Stimulated activated CD8-positive, alpha-beta memory T cell treated with anti-CD3 and anti-CD28 coated beads, Interleukin-15, amount 100 ng/mL, for 1 hour (primary cell): Measurements from ENCODE around the gene KLHL26.

ENCODE experiments used
- DNase-seq: peaks from one replicate; pipeline ENCODE4 v3.0.0-alpha.2; 2020; ENCODE audit warnings: low read depth

The KLHL26 gene

GRCh38 chr19:18613589-18614234, 23.1 kb upstream of the KLHL26 start:
- DNase-seq: no peak

- no peak for DNase-seq
These were observed 20.8 kb upstream of the KLHL26 start for GRCh38 chr19:18616023-18616422.

DNA sequence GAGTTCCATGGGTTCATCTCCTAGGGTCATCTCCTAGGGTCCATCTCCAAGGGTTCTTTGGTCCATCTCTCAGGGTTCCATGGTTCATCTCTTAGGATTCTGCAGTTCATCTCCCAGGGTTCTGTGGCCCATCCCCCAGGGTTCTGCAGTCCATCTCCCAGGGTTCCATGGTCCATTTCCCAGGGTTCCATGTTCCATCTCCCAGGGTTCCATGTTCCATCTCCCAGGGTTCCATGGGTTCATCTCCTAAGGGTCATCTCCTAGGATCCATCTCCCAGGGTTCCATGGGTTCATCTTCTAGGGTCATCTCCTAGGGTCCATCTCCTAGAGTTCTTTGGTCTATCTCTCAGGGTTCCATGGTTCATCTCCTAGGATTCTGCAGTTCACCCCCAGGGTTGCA, 19.3 kb upstream of the KLHL26 start:
- DNase-seq: no peak

- DNase-seq: no peak
These were observed 18.6 kb upstream of the KLHL26 start for GRCh38 chr19:18618236-18618635.

DNA sequence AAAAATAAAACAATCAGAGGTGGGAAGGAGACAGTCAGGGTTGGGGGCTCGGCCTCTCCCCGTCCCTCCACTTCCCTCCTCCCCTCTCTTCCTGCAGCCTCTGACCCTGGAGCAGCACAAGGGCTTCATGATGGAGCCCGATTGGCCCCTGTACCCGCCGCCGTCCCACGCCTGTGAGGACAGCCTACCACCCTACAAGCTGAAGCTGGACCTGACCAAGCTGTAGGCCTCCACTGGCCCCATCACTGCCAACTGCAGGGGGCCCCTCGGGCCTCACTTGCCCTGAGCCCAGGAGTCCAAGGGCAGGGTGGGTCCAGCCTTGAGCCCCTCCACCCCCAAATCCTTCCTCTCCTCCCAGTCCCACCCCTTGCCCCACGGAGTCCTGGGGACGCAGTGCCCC, 16.5 kb upstream of the KLHL26 start:
- DNase-seq: no peak

DNA sequence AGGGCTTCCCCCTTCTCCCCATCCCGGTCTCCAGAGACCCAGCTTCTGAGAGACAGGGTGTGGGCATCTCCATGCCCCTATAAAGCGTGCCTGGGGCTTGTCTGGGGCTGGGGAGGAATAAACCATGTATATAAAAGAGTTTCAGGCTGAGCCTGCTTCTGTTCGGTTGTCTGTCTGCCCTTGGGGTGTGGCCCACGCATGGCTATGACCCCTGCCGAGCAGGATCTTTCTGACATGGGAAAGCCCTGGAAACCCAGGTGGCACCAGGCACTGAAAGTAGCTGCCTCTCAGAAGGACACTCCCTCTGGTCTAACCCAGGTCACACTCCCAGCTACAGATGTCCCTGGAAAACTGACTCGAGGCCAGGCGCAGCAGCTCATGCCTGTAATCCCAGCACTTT, 15.9 kb upstream of the KLHL26 start:
- DNase-seq: no peak

GRCh38 chr19:18626906-18627305, 9.9 kb upstream of the KLHL26 start:
- DNase-seq: no peak

DNA sequence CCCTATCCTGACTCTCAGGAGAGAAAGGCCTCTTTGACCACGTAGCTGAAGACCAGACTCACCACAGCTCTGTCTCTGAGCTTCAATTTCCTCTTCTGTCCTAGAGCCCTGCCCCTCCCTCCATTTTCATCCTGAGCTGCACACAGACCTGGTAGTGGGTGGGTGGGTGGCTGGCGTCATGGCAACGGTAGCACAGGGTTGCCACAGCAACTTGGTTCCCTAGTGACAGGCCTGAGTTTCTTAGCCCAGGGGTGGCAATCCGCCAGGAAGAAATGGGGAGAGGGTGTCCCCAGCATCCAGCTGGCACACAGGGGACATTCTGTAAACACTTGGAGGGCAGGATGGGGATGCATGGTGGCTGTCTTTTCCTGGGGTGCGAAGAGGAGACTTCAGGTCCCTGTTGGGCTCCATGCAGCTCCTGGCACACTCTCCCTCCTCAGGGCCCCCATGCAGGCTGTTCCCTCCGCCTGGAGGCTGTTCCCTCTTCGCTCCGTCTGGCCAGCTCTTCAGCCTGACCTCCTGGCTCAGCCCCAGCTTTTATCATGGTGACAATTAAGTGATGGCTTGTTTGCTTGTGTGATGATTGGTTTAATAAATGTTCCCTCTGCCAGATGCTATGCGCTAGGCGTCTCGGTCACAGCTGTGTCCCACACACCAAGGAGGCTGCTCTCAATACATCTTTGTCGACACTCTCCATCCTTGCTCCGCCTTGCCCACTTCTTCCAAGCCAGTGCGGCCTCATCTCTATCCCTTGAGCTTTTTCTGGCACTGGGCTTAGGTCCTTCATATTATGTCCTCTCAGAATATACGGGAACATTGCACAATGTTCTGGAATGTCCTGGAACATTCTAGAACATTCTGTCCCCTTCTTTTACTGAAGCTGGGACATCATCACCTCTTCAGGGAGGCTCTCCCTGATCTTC, 7.4 kb upstream of the KLHL26 start:
- DNase-seq: no peak

- no peak for DNase-seq
These were observed 3.5 kb upstream of the KLHL26 start for GRCh38 chr19:18633321-18633720.

DNA sequence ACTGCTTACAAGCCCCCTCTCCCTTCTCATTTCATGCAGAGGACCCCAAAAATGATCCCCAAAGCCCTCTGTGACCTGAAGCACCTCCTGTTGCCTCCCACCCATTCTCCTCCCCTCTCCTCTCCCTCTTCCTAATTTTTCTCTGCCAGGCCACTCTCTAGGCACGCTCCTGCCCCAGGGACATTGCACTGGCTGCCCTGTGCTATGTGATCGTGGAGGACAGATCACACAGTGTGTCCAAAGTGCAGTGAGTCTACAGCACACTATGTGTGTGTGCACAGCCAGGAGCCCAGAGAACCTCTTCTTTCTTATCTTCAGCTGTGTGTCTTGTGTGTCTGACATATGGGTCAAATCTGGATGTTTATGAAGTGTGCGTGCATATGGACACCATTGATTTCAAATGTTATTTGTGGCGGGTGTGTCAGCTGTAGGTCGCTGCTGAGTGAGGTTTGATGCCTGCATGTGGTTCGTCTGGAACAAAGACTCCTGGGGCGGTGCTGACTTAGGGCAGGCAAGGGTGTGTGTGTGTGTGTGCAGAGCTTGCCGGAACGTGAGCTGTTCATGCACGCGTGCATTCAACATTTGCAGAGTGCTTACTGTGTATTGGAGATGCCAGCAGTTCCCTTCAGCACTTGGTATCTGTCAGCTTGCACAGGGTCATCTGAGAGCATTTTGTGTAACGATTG, 2.1 kb upstream of the KLHL26 start:
- DNase-seq: no peak

- no peak for DNase-seq
These were observed 1.0 kb upstream of the KLHL26 start for GRCh38 chr19:18635831-18636182.

DNA sequence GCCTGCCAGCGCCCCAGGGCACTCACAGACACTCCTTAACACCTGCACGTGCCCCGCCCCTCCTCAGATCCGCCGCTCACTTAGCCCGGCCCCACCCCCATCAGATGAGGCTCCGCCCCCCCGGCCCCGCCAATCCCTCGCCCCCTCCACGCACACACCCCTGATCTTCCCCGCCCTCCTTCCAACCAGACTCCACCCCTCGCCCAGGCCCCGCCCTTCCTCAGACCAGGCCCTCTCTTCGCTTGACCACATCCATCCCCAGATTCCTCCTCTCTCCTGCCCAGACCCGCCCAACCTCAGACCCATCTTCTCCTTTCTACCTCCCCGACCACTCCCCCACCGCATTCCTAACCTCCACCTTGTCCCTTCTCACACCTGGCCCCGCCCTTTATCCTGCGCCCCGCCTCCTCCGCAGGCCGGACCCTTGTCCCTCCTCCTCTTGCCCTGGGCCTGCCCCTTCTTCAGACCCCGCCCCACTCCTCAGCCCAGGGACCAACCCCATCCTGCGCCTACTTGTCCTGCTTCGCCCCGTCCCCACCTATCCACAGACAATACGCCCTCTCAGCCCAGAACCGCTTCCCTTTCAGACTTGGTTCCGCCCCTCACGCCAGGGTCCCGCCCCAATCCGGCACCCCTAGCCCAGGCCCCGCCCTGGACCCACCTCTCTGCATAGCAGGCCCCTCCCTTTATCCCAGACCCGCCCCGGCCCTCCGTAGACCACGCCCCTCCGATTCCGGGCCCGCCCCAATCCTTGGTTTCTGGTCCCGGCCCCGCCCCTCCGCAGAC, 452 bp upstream of the KLHL26 start:
- DNase-seq: peak; percentile 100

- no peak for DNase-seq
These were observed 1.1 kb downstream of the KLHL26 start for GRCh38 chr19:18637673-18638630.

GRCh38 chr19:18639706-18640243, 2.9 kb downstream of the KLHL26 start:
- DNase-seq: no peak

DNA sequence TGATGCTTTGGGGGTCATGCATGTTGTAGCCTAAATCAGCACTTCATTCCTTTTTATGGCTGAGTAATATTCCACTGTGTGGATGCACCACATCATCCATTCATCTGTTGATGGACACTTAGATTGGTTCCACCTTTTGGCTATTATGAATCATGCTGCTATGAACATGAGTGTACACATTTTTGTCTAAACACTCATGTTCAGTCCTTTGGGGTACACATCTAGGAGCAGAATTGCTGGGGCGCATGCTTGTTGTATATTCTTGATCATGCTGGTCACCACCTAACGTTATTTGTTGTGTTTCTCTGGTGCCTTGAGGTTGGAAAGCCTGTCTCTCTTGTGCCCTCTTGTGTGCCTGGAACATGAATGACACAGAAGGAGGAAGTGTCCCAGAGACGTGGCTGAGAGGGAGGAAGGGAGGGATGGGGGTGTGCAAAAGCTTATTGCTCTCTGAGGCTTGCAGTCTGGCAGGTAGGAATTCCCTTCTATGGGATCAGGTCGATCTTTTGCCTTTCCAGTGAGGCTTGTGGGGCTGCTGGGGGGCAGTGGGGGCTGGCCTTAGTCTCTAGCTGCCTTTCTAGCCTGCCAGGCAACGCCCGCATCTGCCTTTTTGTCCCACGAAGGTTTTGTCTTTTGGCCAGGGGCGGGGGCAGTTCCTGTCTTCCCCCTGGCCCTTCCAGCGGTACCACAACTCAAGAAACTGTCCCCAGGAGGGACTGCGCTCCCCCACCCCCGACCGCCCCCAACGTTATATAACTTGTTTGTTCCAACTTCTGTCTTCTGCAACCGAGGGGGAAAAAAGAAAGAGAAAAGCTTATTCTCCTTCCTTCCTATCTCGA, 7.6 kb downstream of the KLHL26 start:
- no peak for DNase-seq

DNA sequence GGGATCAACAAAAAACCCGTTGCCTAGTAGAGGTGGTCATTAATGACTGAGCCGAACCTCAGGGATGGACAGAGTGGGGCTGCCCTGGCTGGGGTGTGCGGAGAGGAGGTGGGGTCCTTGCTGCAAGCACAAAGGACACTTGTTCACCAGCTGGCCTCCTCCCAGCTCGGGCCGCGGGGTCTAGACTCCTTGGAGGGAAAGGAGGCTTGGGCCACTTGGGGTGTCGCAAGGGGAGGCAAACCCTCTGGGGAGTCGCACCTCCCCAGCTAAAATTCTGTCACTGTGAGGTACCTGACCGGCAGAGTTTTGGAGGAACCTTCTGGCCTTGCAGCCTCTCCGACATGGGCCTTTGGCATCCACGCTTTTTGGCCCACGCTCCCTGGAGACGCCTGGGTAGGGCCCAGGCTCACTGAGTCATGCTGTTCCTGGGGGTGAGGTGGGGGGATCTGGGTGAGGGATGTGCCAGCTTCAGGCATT, 8.2 kb downstream of the KLHL26 start:
- no peak for DNase-seq

DNA sequence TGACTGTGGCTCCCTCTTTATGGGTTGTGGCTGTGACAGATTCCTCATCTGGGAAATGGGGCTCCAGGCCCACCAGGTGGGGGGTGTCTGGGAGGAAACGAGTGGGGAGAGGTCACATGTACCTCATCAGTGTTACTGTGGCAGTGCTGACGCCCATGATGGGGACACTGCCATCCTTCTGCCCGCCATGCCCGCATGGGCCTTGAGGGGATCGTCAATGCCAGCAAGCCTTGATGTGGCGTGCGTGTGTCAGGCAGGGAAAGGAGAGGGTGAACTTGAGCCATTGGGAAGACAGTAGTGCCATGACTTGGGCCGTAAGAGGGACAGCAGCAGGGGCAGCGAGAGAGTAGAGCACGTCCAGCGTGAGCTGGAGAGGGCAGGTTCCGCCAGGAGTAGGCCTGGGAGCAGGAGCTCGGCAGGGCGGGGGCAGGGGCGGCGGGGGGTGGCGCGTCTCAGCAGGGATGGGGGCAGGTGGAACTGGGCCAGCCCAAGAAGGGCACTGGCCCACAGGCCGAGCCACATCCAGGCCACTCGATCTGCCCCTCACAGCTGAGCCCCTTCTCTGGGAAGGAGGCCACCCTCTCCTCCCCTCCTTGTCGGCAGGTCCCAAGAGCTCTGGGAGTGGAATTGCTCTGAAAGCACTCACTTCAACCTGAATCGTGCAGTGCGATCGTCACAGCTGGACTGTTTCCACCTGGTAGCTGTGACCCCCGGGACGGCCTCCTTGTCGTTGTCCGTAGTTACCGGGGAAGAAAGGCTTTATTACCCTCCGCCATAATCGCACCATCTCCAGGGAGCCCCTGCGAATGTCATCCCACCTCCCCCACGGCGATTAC, 9.9 kb downstream of the KLHL26 start:
- DNase-seq: no peak

GRCh38 chr19:18647371-18647767, 10.5 kb downstream of the KLHL26 start:
- no peak for DNase-seq

GRCh38 chr19:18647807-18648206, 11.0 kb downstream of the KLHL26 start:
- DNase-seq: no peak
